ENCODE data around the gene ARL15.

Gene ARL15

DNA sequence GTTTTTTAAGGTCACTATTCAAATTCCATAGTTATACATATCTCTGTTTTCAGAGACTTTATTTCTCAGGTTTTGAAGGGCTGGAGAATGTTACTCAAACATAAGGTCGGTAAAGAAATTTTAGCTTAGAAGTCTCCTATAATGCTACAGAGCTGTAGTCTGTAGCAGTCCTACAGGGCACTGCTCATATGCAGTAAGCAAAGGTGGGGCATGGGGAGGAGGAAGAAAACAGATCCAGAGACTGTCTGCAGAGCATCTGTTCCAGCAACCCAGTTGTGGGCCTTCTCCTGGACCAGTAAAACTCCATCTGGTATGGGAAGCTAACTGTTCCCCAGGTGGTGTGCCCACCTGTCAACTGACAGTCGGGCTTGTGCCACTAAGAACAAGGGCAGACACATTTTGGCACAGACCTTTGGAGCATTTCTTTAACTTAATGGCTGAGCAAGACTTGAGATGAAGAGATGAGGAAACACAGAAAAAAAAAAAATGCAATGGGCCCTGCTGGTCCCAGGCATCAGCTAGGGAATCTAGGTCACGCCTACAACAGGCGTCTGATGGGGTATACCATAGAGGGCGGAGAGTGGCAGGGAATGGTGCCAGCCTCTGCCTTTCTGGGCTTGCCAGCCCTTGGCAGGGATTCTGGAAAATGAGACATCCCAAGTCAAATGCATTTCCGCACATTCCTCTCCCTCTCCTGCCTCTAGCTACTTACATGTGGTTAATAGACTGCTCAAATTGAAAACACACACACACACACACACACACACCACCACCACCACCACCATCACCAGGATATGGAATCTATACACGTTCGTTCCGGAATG, 218.9 kb downstream of the ARL15 start:
- no peak for DNase-seq (ENCODE audit: low spot score)
- TF ChIP-seq, protein P1, sequence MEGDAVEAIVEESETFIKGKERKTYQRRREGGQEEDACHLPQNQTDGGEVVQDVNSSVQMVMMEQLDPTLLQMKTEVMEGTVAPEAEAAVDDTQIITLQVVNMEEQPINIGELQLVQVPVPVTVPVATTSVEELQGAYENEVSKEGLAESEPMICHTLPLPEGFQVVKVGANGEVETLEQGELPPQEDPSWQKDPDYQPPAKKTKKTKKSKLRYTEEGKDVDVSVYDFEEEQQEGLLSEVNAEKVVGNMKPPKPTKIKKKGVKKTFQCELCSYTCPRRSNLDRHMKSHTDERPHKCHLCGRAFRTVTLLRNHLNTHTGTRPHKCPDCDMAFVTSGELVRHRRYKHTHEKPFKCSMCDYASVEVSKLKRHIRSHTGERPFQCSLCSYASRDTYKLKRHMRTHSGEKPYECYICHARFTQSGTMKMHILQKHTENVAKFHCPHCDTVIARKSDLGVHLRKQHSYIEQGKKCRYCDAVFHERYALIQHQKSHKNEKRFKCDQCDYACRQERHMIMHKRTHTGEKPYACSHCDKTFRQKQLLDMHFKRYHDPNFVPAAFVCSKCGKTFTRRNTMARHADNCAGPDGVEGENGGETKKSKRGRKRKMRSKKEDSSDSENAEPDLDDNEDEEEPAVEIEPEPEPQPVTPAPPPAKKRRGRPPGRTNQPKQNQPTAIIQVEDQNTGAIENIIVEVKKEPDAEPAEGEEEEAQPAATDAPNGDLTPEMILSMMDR (IDR thresholded peaks at IDR 0.05; ENCODE audit: borderline replicate concordance, control extremely low read depth, extremely low read depth, insufficient read depth, missing control alignments): no peak
- in situ Hi-C loops (cut with MboI; ENCODE audit: low sequenced_read_pairs, unreplicated experiment): no loop called here

DNA sequence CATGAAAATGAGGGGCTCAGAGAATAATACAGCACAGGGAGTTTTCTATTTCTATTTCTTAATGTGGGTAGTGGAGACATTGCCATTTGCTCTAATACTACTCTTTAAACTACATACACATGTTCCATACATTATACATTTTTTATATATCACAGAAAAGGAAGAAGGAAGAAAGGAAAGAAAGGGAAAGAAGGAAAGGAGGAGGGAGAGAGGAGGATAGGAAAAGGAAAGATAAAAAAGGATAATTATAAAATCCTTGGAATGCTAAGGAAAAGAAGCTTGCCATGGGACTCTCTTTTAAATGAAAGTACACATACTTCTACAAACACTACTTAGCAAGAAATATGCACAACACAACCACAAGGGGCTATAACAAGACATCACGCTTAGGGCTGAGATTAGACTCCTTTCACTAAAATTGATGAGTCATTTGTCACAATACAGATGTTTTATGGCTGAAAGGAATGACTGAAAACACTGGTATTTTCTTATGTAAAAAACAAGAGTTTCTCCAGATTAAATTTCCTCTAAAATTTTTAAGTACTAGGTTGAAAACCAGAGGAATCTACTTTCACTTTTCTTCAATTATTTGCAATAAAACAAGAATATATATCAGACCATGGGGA, 219.8 kb downstream of the ARL15 start:
- no peak for DNase-seq (ENCODE audit: low spot score)
- in situ Hi-C loops (cut with MboI; ENCODE audit: low sequenced_read_pairs, unreplicated experiment): no loop called here
- TF ChIP-seq, protein P1 (IDR thresholded peaks at IDR 0.05; ENCODE audit: borderline replicate concordance, control extremely low read depth, extremely low read depth, insufficient read depth, missing control alignments): no peak

DNA sequence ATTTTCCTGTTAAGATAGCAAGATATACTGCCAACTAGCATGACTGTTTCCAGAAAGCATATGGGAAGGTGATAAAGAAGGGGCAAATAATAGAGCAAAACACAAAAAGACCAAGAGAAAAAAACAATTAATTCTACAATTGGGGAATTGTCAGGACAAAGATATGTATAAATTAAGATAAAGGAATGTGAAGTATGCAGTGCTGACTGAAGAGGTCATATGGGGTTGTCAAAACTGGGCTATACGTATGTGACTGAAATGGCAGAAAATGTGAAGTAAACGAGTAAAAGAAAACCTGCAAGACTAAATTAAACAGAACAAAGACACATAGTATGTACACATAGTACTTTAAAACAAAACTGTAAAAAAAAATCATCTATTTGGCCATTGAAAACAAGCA, 222.3 kb downstream of the ARL15 start:
- no peak for DNase-seq (ENCODE audit: low spot score)
- in situ Hi-C loops (cut with MboI; ENCODE audit: low sequenced_read_pairs, unreplicated experiment): no loop called here
- TF ChIP-seq, protein P1 (IDR thresholded peaks at IDR 0.05; ENCODE audit: borderline replicate concordance, control extremely low read depth, extremely low read depth, insufficient read depth, missing control alignments): no peak

DNA sequence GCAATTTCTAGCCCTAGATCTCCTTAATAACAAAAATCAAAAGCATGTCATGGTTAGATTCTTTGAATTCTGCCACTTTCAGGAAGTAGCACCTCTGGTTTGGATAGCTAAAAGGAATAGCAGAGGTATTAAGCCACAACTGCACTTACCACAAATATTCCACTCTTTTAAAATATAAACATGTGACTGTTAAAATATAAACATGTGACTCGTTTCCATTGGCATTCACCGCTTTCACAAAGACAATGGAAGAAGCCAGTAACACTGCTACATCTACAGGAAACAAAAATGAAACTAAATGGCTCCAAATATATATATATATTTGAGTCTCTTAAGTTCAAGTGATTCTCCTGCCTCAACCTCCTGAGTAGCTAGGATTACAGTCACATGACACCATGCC, 222.9 kb downstream of the ARL15 start:
- in situ Hi-C loops (cut with MboI; ENCODE audit: low sequenced_read_pairs, unreplicated experiment): no loop called here
- DNase-seq (ENCODE audit: low spot score): no peak
- TF ChIP-seq, protein P1 (IDR thresholded peaks at IDR 0.05; ENCODE audit: borderline replicate concordance, control extremely low read depth, extremely low read depth, insufficient read depth, missing control alignments): no peak

DNA sequence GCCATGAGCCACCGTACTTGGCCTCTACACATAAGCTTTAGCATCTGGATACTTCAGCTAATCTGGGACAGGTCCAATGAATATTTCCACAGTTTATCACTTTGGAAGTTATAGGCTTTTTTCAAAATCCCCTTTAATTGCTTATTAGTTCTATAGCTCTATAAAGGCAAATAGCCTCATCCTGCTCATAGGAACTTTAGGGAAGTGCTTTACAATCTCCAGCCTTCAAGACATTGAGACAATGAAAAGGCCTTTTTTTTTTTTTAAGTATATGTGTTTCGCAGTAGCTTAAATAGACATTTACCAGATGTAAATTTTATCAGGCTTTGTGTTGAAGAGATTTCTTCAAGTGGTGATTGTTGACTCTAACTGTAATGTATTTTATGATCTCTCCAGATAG, 224.2 kb downstream of the ARL15 start:
- TF ChIP-seq, protein P1 (IDR thresholded peaks at IDR 0.05; ENCODE audit: borderline replicate concordance, control extremely low read depth, extremely low read depth, insufficient read depth, missing control alignments): no peak
- in situ Hi-C loops (cut with MboI; ENCODE audit: low sequenced_read_pairs, unreplicated experiment): no loop called here
- no peak for DNase-seq (ENCODE audit: low spot score)

DNA sequence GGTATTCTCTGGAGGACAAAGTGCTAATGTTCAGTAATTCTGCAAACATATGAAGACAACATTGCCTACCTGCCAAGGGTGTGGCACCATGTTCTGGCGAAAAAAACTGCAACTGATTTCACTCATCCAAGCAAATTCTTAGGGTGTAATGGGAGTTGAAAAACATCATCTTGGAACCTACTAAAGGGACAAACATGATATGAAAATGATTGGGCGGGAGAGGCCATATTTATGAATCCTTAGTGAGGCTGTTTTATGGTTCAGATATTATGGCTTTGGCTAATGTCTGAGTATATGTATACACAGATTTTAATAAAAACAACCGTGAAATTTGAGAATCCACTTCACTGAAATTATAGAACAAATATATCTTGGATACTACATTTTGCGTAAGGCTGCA, 225.7 kb downstream of the ARL15 start:
- in situ Hi-C loops (cut with MboI; ENCODE audit: low sequenced_read_pairs, unreplicated experiment): no loop called here
- TF ChIP-seq, protein P1 (IDR thresholded peaks at IDR 0.05; ENCODE audit: borderline replicate concordance, control extremely low read depth, extremely low read depth, insufficient read depth, missing control alignments): no peak
- no peak for DNase-seq (ENCODE audit: low spot score)

Data from GM13976 (cell line).